Loucy (cell line): ENCODE results near the gene PRPF40B.
"Not testable (repeated sequence)": the region's sequence is repeated elsewhere in the genome, so short reads cannot be mapped to it uniquely, and the experiment has no call there.

Source experiments
- H2AFZ ChIP-seq: fragments of 200-600 bp; sonication (generic); 2 replicates; pipeline ENCODE4 v1.6.0; 2016; ENCODE audit warnings: antibody characterized with exemption, mild to moderate bottlenecking, low read length, moderate library complexity
- H3F3A ChIP-seq: fragments of 200-600 bp; 2 replicates; pipeline ENCODE4 v1.6.0; 2016; ENCODE audit warnings: antibody characterized with exemption, low read depth, mild to moderate bottlenecking
- H3K27me3 ChIP-seq: fragments of 200-600 bp; sonication (generic); 2 replicates; pipeline ENCODE4 v1.6.1; 2014; ENCODE audit warnings: low read length, mild to moderate bottlenecking; ENCODE audit not compliant: insufficient read depth, poor library complexity, severe bottlenecking
- H3K36me3 ChIP-seq: fragments of 200-600 bp; sonication (generic); 2 replicates; pipeline ENCODE4 v1.6.1; 2016; ENCODE audit warnings: low read length; ENCODE audit not compliant: insufficient read depth
- H3K4me1 ChIP-seq: fragments of 200-600 bp; sonication (generic); 2 replicates; pipeline ENCODE4 v1.5.1; 2014; ENCODE audit warnings: low read length, mild to moderate bottlenecking; ENCODE audit not compliant: insufficient read depth, poor library complexity, severe bottlenecking
- H3K4me2 ChIP-seq: fragments of 200-600 bp; sonication (generic); 2 replicates; pipeline ENCODE4 v1.6.0; 2014; ENCODE audit warnings: antibody characterized with exemption, low read length, low read depth, mild to moderate bottlenecking; ENCODE audit not compliant: poor library complexity, severe bottlenecking
- H3K4me3 ChIP-seq: fragments of 200-600 bp; sonication (generic); 2 replicates; pipeline ENCODE4 v1.5.1; 2014; ENCODE audit warnings: low read length, mild to moderate bottlenecking, mixed read lengths; ENCODE audit not compliant: poor library complexity, severe bottlenecking
- H3K79me2 ChIP-seq: fragments of 200-600 bp; sonication (generic); 2 replicates; pipeline ENCODE4 v1.6.1; 2014; ENCODE audit warnings: low read length; ENCODE audit not compliant: insufficient read depth
- H3K9ac ChIP-seq: fragments of 200-600 bp; sonication (generic); 2 replicates; pipeline ENCODE4 v1.6.0; 2014; ENCODE audit warnings: mild to moderate bottlenecking, low read depth, low read length, moderate library complexity; ENCODE audit not compliant: poor library complexity, severe bottlenecking
- H3K9me2 ChIP-seq: fragments of 200-600 bp; sonication (generic); replicated peaks from 2 replicates; pipeline ENCODE4 v1.6.1; 2016; ENCODE audit warnings: low read depth, low read length, mixed read lengths
- H3K9me3 ChIP-seq: fragments of 200-600 bp; sonication (generic); 2 replicates; pipeline ENCODE4 v1.6.1; 2014; ENCODE audit warnings: mild to moderate bottlenecking, antibody characterized with exemption, low read length, low read depth; ENCODE audit not compliant: insufficient read depth
- H4K20me1 ChIP-seq: fragments of 200-600 bp; sonication (generic); 2 replicates; pipeline ENCODE4 v1.6.0; 2014; ENCODE audit warnings: antibody characterized with exemption, low read length, mild to moderate bottlenecking; ENCODE audit not compliant: insufficient read depth, poor library complexity, severe bottlenecking
- CTCF ChIP-seq: fragments of 200-600 bp; sonication (generic); conservative IDR thresholded peaks from 2 replicates; pipeline ENCODE4 v1.5.1; 2014; ENCODE audit warnings: mild to moderate bottlenecking, antibody characterized with exemption, low read length
- EZH2phosphoT487 ChIP-seq: fragments of 200-600 bp; IDR thresholded peaks from 2 replicates; pipeline ENCODE4 v1.6.1; 2018; ENCODE audit warnings: antibody characterized with exemption, mild to moderate bottlenecking, moderate library complexity, borderline replicate concordance

Gene PRPF40B

GRCh38 chr12:49598527-49598926, 24.8 kb upstream of the PRPF40B start:
- Histone ChIP-seq H3K9me2 (no peaks in the 10 kb centered on the region), H3K9me3 (no peaks in the 10 kb centered on the region), H4K20me1 (no peaks in the 10 kb centered on the region), H3F3A (no peaks in the 10 kb centered on the region), H3K4me2 (no peak overlapping the region), H3K4me1 (no peaks in the 10 kb centered on the region), H3K79me2 (no peaks in the 10 kb centered on the region), H3K27me3 (no peaks in the 10 kb centered on the region), H3K4me3 (no peak overlapping the region), H3K9ac (no peak overlapping the region), H3K36me3 (no peaks in the 10 kb centered on the region), H2AFZ (no peak overlapping the region)
- TF ChIP-seq EZH2phosphoT487 = no peak
- TF ChIP-seq CTCF = no peak

- no peak for TF ChIP-seq EZH2phosphoT487
- H3F3A ChIP-seq = no peaks in the 10 kb centered on the region
- H4K20me1 ChIP-seq = no peaks in the 10 kb centered on the region
- peaks cover 4% of the 10 kb centered on the region for H3K4me1 ChIP-seq
- H2AFZ ChIP-seq = no peak overlapping the region
- H3K9me3 ChIP-seq = no peaks in the 10 kb centered on the region
- H3K36me3 ChIP-seq = no peaks in the 10 kb centered on the region
- H3K9me2 ChIP-seq = no peaks in the 10 kb centered on the region
- H3K79me2 ChIP-seq = no peaks in the 10 kb centered on the region
- H3K27me3 ChIP-seq = no peaks in the 10 kb centered on the region
- no peak overlapping the region for H3K4me2 ChIP-seq
- no peak overlapping the region for H3K9ac ChIP-seq
- H3K4me3 ChIP-seq = no peak overlapping the region
These were observed 23.4 kb upstream of the PRPF40B start for GRCh38 chr12:49599961-49600360.

GRCh38 chr12:49603721-49604120, 19.6 kb upstream of the PRPF40B start:
- H3K4me1 ChIP-seq = peaks cover 10% of the 10 kb centered on the region
- no peak overlapping the region for H2AFZ ChIP-seq
- no peaks in the 10 kb centered on the region for H3K9me2 ChIP-seq
- no peaks in the 10 kb centered on the region for H3F3A ChIP-seq
- H3K27me3 ChIP-seq = no peaks in the 10 kb centered on the region
- H3K9me3 ChIP-seq = no peaks in the 10 kb centered on the region
- no peaks in the 10 kb centered on the region for H4K20me1 ChIP-seq
- H3K36me3 ChIP-seq = no peaks in the 10 kb centered on the region
- H3K4me2 ChIP-seq = no peak overlapping the region
- H3K9ac ChIP-seq = no peak overlapping the region
- no peak for TF ChIP-seq EZH2phosphoT487
- no peak for TF ChIP-seq CTCF
- no peak overlapping the region for H3K4me3 ChIP-seq
- no peaks in the 10 kb centered on the region for H3K79me2 ChIP-seq

- peak overlapping the region; percentile 46 for H3K4me2 ChIP-seq
- H3K9ac ChIP-seq = peak overlapping the region; percentile 12
- no peaks in the 10 kb centered on the region for H3F3A ChIP-seq
- H3K36me3 ChIP-seq = no peaks in the 10 kb centered on the region
- no peaks in the 10 kb centered on the region for H3K9me3 ChIP-seq
- H3K9me2 ChIP-seq = no peaks in the 10 kb centered on the region
- no peak overlapping the region for H2AFZ ChIP-seq
- TF ChIP-seq CTCF = no peak
- TF ChIP-seq EZH2phosphoT487 = no peak
- H3K4me1 ChIP-seq = peaks cover 10% of the 10 kb centered on the region
- H3K27me3 ChIP-seq = no peaks in the 10 kb centered on the region
- peak overlapping the region; percentile 21 for H3K4me3 ChIP-seq
- no peaks in the 10 kb centered on the region for H4K20me1 ChIP-seq
- H3K79me2 ChIP-seq = no peaks in the 10 kb centered on the region
These were observed 18.5 kb upstream of the PRPF40B start for GRCh38 chr12:49604856-49605255.

GRCh38 chr12:49605539-49605938, 17.8 kb upstream of the PRPF40B start, which contains the start of gene FAM186B:
Gene FAM186B (minus strand): TSS chr12:49605639. CDS start chr12:49605477, 162 bp downstream.
- H3K27me3 ChIP-seq, H3K9me2 ChIP-seq, H3K4me1 ChIP-seq, H4K20me1 ChIP-seq, H2AFZ ChIP-seq, H3K36me3 ChIP-seq, H3K79me2 ChIP-seq, H3K9me3 ChIP-seq, H3F3A ChIP-seq: not testable (repeated sequence)
- peak within 1 kb of the TSS; percentile 12 for H3K9ac ChIP-seq
- peak within 1 kb of the TSS; percentile 21 for H3K4me3 ChIP-seq
- peak within 1 kb of the TSS; percentile 46 for H3K4me2 ChIP-seq
